A549 (cell line): ENCODE measurements around the gene CMTM5.

Experiments
- CHD4 ChIP-seq: fragments of 200-600 bp; sonication (generic); IDR thresholded peaks from 2 replicates; pipeline ENCODE4 v1.6.1; 2016; ENCODE audit warnings: antibody characterized with exemption, mild to moderate bottlenecking, borderline replicate concordance
- CTCF ChIP-seq: fragments of >200 bp; sonication (Bioruptor Twin); formaldehyde crosslinking; IDR thresholded peaks from 3 replicates; pipeline ENCODE4 v1.5.1; 2016
- ELK1 ChIP-seq: fragments of 150-350 bp; IDR thresholded peaks from 2 replicates; pipeline ENCODE4 v1.6.1; 2014; ENCODE audit warnings: low read depth, mild to moderate bottlenecking, low read length
- EP300 ChIP-seq, 2 experiments: fragments of >200 bp; sonication (Bioruptor Twin); formaldehyde crosslinking; IDR thresholded peaks; 2 replicates in 1 of 2; 3 replicates in 1 of 2; pipeline ENCODE4 v1.6.1; 2016 to 2017
- KDM1A ChIP-seq: fragments of 200-600 bp; sonication (generic); IDR thresholded peaks from 2 replicates; pipeline ENCODE4 v1.6.1; 2016; ENCODE audit warnings: low read depth, mild to moderate bottlenecking
- MAX ChIP-seq: IDR thresholded peaks from 2 replicates; pipeline ENCODE4 v1.6.1; 2012
- POLR2A ChIP-seq: IDR thresholded peaks from 2 replicates; pipeline ENCODE4 v1.6.1; 2012; ENCODE audit warnings: mild to moderate bottlenecking, low read length
- RAD21 ChIP-seq, 2 experiments: fragments of >200 bp in 1 of 2; sonication (Bioruptor Twin) in 1 of 2; formaldehyde crosslinking in 1 of 2; IDR thresholded peaks in 1 of 2; conservative IDR thresholded peaks in 1 of 2; 2 replicates in 1 of 2; 3 replicates in 1 of 2; pipeline ENCODE4 v1.6.1; 2012 to 2018; ENCODE audit warnings: inconsistent platforms in 1 of 2
- ZNF302 ChIP-seq: fragments of 250-450 bp; sonication (Bioruptor Pico); IDR thresholded peaks from 2 replicates; pipeline ENCODE4 v1.9.0; 2021; ENCODE audit warnings: inconsistent platforms, mild to moderate bottlenecking, moderate library complexity

- no peak for TF ChIP-seq EP300 (IDR thresholded peaks at IDR 0.05)
- TF ChIP-seq ELK1: no peak
- TF ChIP-seq ZNF302 (CRISPR knock-in tag): no peak
- no peak for TF ChIP-seq RAD21 (conservative IDR thresholded peaks at IDR 0.05 in 1 of 2, IDR thresholded peaks at IDR 0.05 in 1 of 2)
- TF ChIP-seq CHD4: no peak
- no peak for TF ChIP-seq CTCF
- TF ChIP-seq KDM1A: no peak
- TF ChIP-seq MAX: no peak
- no peak for TF ChIP-seq POLR2A
Measured at GRCh38 chr14:23423657-23424056, 46.8 kb downstream of the CMTM5 start.
